Stomach (tissue), 4 donors: ENCODE data around the gene EEF2K.

Source experiments
- POLR2AphosphoS5 ChIP-seq, 3 donors: sonication (generic); formaldehyde crosslinking; IDR thresholded peaks; one replicate each; pipeline ENCODE4 v1.6.1; 2016; ENCODE audit warnings: antibody characterized with exemption in 3 of 3
- TF ChIP-seq, protein P1 (sequence below), 7 experiments: fragments of 450-650 bp in 4 of 7; fragments of 200-600 bp in 3 of 7; sonication (generic) in 3 of 7; IDR thresholded peaks; one replicate each; pipeline ENCODE4 v1.5.1; 2016 to 2019; ENCODE audit warnings: antibody characterized with exemption in 7 of 7, control low read depth in 2 of 7, mild to moderate bottlenecking in 1 of 7

DNA sequence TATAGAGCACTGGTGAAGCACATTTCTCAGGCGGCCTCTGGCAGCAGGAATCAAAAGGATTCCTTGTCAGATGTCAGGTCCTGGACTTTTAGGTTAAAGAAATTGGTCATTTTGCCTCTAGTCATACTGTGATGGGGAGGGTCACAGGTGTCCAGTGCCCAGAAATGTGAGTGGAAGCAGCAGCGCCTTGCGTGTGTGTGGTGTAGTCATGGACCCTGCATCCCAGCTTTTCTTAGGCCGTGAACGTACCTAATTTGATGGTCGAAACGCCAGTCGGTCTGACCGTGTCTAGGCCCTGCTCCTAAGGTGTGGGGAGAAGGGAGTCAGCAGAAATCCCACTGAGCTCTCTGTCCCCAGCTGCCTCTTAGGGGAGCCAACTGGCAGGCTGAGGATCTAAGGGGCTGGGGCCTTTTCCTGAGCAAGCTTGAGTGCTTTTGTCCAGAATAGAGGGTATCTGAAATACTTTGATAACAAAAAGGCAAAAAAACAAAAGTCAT, 123.2 kb downstream of the EEF2K start:
- TF ChIP-seq, protein P1, sequence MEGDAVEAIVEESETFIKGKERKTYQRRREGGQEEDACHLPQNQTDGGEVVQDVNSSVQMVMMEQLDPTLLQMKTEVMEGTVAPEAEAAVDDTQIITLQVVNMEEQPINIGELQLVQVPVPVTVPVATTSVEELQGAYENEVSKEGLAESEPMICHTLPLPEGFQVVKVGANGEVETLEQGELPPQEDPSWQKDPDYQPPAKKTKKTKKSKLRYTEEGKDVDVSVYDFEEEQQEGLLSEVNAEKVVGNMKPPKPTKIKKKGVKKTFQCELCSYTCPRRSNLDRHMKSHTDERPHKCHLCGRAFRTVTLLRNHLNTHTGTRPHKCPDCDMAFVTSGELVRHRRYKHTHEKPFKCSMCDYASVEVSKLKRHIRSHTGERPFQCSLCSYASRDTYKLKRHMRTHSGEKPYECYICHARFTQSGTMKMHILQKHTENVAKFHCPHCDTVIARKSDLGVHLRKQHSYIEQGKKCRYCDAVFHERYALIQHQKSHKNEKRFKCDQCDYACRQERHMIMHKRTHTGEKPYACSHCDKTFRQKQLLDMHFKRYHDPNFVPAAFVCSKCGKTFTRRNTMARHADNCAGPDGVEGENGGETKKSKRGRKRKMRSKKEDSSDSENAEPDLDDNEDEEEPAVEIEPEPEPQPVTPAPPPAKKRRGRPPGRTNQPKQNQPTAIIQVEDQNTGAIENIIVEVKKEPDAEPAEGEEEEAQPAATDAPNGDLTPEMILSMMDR (IDR thresholded peaks at IDR 0.05) = no peak
- no peak for TF ChIP-seq POLR2AphosphoS5 (IDR thresholded peaks at IDR 0.05)
